ENCODE data around the gene CEACAM7. TPM values are rescaled to one million over a fixed set of nuclear protein-coding genes. Genes with fewer than 3 reads are reported as not detected.
A peak's percentile ranks its signal among the peaks of the same experiment; 100 is the strongest.
"Not testable (repeated sequence)": the region's sequence is repeated elsewhere in the genome, so short reads cannot be mapped to it uniquely, and the experiment has no call there.

Gene CEACAM7
- total RNA-seq, 1 experiment from 2014 or later: not detected

- DNase-seq (ENCODE audit: low spot score): not testable (repeated sequence)
Observed at GRCh38 chr19:41656756-41657155, 31.3 kb downstream of the CEACAM7 start.

GRCh38 chr19:41652250-41652649 lies 35.8 kb downstream of the CEACAM7 start:
- no peak for DNase-seq (ENCODE audit: low spot score)

- no peak for DNase-seq (ENCODE audit: low spot score)
Observed at GRCh38 chr19:41649827-41650226, 38.2 kb downstream of the CEACAM7 start.

GRCh38 chr19:41646589-41647204 lies 41.4 kb downstream of the CEACAM7 start:
- DNase-seq (ENCODE audit: low spot score): no peak

GRCh38 chr19:41641879-41642485 lies 46.1 kb downstream of the CEACAM7 start:
- peak; percentile 53 for DNase-seq (ENCODE audit: low spot score)

GRCh38 chr19:41638641-41639081 lies 49.4 kb downstream of the CEACAM7 start:
- no peak for DNase-seq (ENCODE audit: low spot score)

- DNase-seq (ENCODE audit: low spot score): no peak
Observed at GRCh38 chr19:41637484-41637883, 50.6 kb downstream of the CEACAM7 start.

- no peak for DNase-seq (ENCODE audit: low spot score)
Observed at GRCh38 chr19:41627966-41628675, 59.9 kb downstream of the CEACAM7 start.

- DNase-seq (ENCODE audit: low spot score): no peak
Observed at GRCh38 chr19:41626877-41627276, 61.2 kb downstream of the CEACAM7 start, which contains the start of gene CEACAM4. Gene CEACAM4 (minus strand): TSS chr19:41627074. CDS start chr19:41626963, 111 bp downstream.

- no peak for DNase-seq (ENCODE audit: low spot score)
Observed at GRCh38 chr19:41626278-41626677, 61.8 kb downstream of the CEACAM7 start.

GRCh38 chr19:41624937-41625336 lies 63.1 kb downstream of the CEACAM7 start:
- no peak for DNase-seq (ENCODE audit: low spot score)

GRCh38 chr19:41624515-41624914 lies 63.6 kb downstream of the CEACAM7 start:
- no peak for DNase-seq (ENCODE audit: low spot score)

- no peak for DNase-seq (ENCODE audit: low spot score)
Observed at GRCh38 chr19:41623360-41623759, 64.7 kb downstream of the CEACAM7 start.

Other genes with a start within 250 kb of the CEACAM7 start
- 36.7 and 52.1 TPM in 2 replicates for gene DMAC2, start 248.4 kb downstream of the CEACAM7 start, total RNA-seq (2014; rRNA removed; shearing (Covaris generic))
- gene ERICH4, start 245.1 kb downstream of the CEACAM7 start, total RNA-seq (2014; rRNA removed; shearing (Covaris generic)): not detected in 2 replicates
- 0.14 TPM in 1 of 2 replicates, not detected in the other for gene CEACAM21, start 112.1 kb downstream of the CEACAM7 start, total RNA-seq (2014; rRNA removed; shearing (Covaris generic))
- not detected in 2 replicates for gene CEACAM4, start 61.2 kb downstream of the CEACAM7 start, total RNA-seq (2014; rRNA removed; shearing (Covaris generic))
- gene CEACAM5, start 20.4 kb upstream of the CEACAM7 start, total RNA-seq (2014; rRNA removed; shearing (Covaris generic)): not detected in 2 replicates
- gene CEACAM6, start 67.3 kb upstream of the CEACAM7 start, total RNA-seq (2014; rRNA removed; shearing (Covaris generic)): not detected in 2 replicates
- gene CEACAM3, start 108.3 kb upstream of the CEACAM7 start, total RNA-seq (2014; rRNA removed; shearing (Covaris generic)): not detected in 2 replicates
- gene LYPD4, start 156.4 kb upstream of the CEACAM7 start, total RNA-seq (2014; rRNA removed; shearing (Covaris generic)): 0.41 TPM in 1 of 2 replicates, not detected in the other
- not detected in 2 replicates for gene DMRTC2, start 156.8 kb upstream of the CEACAM7 start, total RNA-seq (2014; rRNA removed; shearing (Covaris generic))
- gene RPS19, start 172.0 kb upstream of the CEACAM7 start, total RNA-seq (2014; rRNA removed; shearing (Covaris generic)): 1,641 and 1,922 TPM in 2 replicates
- not detected in 2 replicates for gene CD79A, start 189.0 kb upstream of the CEACAM7 start, total RNA-seq (2014; rRNA removed; shearing (Covaris generic))
- gene ARHGEF1, start 194.9 kb upstream of the CEACAM7 start, total RNA-seq (2014; rRNA removed; shearing (Covaris generic)): 14.5 and 15.9 TPM in 2 replicates
- not detected in 2 replicates for gene ERFL, start 240.2 kb upstream of the CEACAM7 start, total RNA-seq (2014; rRNA removed; shearing (Covaris generic))